Measurements from ENCODE around the gene CASP12. TPM values are rescaled to one million over a fixed set of nuclear protein-coding genes. Genes with fewer than 3 reads are reported as not detected.

The CASP12 gene
- total and polyA plus RNA-seq, 12 donors: 0.17 to 2.8 (median 0.49) TPM; not detected in 4

DNA sequence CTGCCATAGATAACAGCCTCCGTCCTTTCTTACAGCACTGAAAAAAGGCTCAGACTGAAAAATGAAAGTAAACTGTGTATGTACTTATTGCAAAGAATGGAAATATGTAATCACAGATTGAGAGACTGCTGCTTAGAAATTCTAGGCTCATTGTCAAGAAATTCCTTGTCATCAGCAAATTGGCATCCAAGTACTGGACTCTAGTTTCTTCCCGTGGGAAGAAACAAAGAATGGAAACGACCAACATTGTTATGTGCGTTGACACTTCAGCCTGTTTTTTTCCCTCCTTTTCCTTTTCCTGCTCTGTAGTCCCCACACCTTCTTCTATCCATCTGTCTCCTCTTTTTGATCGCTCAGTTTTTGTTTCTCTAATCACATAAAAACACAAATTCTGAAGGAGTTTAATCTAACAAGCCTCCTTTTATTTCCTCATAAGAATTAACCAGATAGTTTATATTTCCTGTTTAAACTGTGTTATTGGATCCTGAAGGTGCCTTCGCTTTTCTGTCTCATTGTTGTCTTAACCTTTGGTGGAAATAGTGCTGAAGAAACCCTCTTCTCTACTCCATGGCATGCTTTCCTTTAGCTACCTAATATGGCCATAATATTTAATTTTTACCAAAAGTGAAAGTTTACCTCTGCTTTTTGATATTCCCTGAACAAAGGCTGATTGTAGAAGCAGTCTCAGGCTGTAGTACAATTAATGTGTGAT, 20.0 kb upstream of the CASP12 start:
- H3K36me3 ChIP-seq (replicated peaks in 1 of 2): no peaks in the 10 kb centered on the region
- no peaks in the 10 kb centered on the region for H3K27me3 ChIP-seq
- WGBS, 4 donors: 37 to 49% (median 41%) methylated on average over 6 of the region's 6 CpGs
- peaks cover 0 to 3% of the 10 kb centered on the region in 2 donors for H3K4me1 ChIP-seq (replicated peaks in 1 of 2)
- no peak for DNase-seq
- H3K4me3 ChIP-seq: peak overlapping the region in 1 of 4 donors; percentile 53
- H3K9me3 ChIP-seq (replicated peaks in 1 of 3): no peaks in the 10 kb centered on the region
- no peak for TF ChIP-seq POLR2A (IDR thresholded peaks at IDR 0.05)
- TF ChIP-seq, protein P1, sequence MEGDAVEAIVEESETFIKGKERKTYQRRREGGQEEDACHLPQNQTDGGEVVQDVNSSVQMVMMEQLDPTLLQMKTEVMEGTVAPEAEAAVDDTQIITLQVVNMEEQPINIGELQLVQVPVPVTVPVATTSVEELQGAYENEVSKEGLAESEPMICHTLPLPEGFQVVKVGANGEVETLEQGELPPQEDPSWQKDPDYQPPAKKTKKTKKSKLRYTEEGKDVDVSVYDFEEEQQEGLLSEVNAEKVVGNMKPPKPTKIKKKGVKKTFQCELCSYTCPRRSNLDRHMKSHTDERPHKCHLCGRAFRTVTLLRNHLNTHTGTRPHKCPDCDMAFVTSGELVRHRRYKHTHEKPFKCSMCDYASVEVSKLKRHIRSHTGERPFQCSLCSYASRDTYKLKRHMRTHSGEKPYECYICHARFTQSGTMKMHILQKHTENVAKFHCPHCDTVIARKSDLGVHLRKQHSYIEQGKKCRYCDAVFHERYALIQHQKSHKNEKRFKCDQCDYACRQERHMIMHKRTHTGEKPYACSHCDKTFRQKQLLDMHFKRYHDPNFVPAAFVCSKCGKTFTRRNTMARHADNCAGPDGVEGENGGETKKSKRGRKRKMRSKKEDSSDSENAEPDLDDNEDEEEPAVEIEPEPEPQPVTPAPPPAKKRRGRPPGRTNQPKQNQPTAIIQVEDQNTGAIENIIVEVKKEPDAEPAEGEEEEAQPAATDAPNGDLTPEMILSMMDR (IDR thresholded peaks at IDR 0.05): no peak
- intact Hi-C loops (cut with DNase I): no loop called here
- peak overlapping the region in 3 of 5 donors; percentile 16 to 63 (median 40) for H3K27ac ChIP-seq

DNA sequence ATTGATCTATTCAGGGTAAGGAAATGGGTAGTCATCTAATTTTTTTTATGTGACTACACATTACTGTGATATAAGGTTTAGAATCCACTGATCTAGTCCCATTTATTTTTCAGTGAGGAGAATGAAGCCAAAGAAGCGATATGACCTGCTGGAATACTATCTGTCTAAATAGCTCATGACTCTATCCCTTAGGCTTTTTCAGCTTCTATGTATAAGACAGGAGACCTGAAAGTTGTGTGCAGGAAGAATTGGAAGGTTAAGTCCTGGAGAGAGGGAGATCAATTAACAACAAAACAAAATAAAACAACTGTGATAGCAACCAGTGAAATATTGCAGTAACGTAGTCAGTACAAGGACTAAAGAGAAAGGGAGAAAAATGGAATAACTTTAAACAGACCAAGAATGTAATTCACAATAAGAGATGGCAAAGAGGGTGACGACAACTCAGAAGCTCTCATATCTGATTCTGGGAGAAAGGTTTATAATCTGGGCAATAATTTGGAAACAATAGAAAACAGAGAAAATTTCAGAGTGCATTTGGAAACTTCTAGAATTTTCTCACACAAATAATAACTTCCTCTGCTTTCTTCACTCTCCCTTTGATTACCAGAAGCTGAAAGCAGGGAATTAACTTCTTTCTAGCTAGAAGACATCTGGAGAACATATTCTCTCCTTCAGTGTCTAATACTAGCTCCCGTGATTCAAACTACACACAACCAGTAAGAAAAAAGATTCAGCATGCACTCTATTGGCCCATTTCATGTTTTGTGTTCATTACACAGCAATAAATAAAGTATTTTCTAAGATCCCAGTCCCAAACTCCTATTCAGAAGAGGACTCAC, 19.2 kb upstream of the CASP12 start:
- 42 to 60% (median 54%) methylated on average over 3 to 4 of the region's 4 CpGs for WGBS, 4 donors
- Histone ChIP-seq H3K9me3 (replicated peaks in 1 of 3) (no peaks in the 10 kb centered on the region), H3K4me3 (peak overlapping the region in 1 of 4 donors; percentile 53), H3K36me3 (replicated peaks in 1 of 2) (no peaks in the 10 kb centered on the region), H3K27me3 (no peaks in the 10 kb centered on the region), H3K27ac (peak overlapping the region in 3 of 5 donors; percentile 16 to 63 (median 40)), H3K4me1 (replicated peaks in 1 of 2) (peaks cover 0 to 3% of the 10 kb centered on the region in 2 donors)
- no peak for DNase-seq
- intact Hi-C loops (cut with DNase I): no loop called here
- no peak for TF ChIP-seq POLR2A (IDR thresholded peaks at IDR 0.05)
- TF ChIP-seq, protein P1 (IDR thresholded peaks at IDR 0.05): no peak

DNA sequence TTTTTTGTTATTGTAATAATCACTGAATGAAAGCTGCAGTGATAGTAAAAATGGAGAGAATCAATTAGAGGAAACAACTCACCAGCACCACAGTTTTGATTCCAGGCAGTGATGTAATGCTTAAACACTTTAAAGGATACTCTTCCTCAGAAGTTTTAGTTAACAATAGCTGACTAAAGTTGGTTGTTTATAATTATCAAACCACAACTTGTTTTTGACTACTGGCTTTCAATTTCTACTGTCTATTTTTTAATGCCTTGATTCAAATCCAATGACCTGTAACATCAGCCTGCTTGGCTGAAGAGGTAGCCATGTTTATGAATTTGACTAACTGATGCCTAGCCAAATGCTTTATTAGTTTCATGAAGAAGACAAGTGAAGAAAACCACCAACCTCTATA, 18.2 kb upstream of the CASP12 start:
- H3K4me1 ChIP-seq (replicated peaks in 1 of 2): peaks cover 0 to 3% of the 10 kb centered on the region in 2 donors
- no peak for TF ChIP-seq POLR2A (IDR thresholded peaks at IDR 0.05)
- TF ChIP-seq, protein P1 (IDR thresholded peaks at IDR 0.05): no peak
- no peak for DNase-seq
- no peaks in the 10 kb centered on the region for H3K27me3 ChIP-seq
- intact Hi-C loops (cut with DNase I): no loop called here
- no peaks in the 10 kb centered on the region for H3K36me3 ChIP-seq (replicated peaks in 1 of 2)
- H3K4me3 ChIP-seq: no peak overlapping the region
- H3K9me3 ChIP-seq (replicated peaks in 1 of 3): no peaks in the 10 kb centered on the region
- H3K27ac ChIP-seq: no peak overlapping the region

DNA sequence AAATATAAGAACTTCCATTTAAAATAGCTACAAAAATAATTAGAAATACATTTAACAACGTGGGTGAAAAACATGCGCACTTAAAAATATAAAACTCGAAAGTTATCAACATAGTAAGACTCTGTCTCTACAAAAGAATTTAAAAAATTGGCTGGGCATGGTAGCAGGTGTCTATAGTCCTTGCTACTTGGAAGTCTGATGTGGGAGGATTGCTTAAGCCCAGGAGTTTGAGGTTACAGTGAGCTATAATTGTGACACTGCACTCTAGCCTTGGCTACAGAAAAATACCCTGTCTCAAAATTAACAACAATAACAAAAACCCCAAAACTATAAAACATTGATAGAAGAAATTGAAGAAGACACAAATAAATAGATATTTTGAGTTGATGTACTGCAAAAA, 13.8 kb upstream of the CASP12 start:
- H3K36me3 ChIP-seq (replicated peaks in 1 of 2): no peaks in the 10 kb centered on the region
- H3K27ac ChIP-seq: no peak overlapping the region
- intact Hi-C loops (cut with DNase I): no loop called here
- H3K9me3 ChIP-seq (replicated peaks in 1 of 3): no peaks in the 10 kb centered on the region
- WGBS, 4 donors: 80 to 89% (median 82%) methylated on average over 3 of the region's 3 CpGs
- H3K27me3 ChIP-seq: no peaks in the 10 kb centered on the region
- no peak overlapping the region for H3K4me3 ChIP-seq
- TF ChIP-seq, protein P1 (IDR thresholded peaks at IDR 0.05): no peak
- TF ChIP-seq POLR2A (IDR thresholded peaks at IDR 0.05): no peak
- H3K4me1 ChIP-seq (replicated peaks in 1 of 2): no peaks in the 10 kb centered on the region
- DNase-seq: no peak

Data from adrenal gland (tissue), 12 donors.